RWPE2 (cell line): ENCODE data around the gene BRMS1.
A peak's percentile ranks its signal among the peaks of the same experiment; 100 is the strongest.

Source experiments
- ATAC-seq: fragments of 200-7000 bp; cut with Tn5 transposase; 3 replicates; pipeline ENCODE4 v1.9.1; 2021; ENCODE audit warnings: low read depth
- DNase-seq: peaks from one replicate; pipeline ENCODE4 v3.0.0-alpha.2; 2020; ENCODE audit warnings: low spot score
- H3K27ac ChIP-seq: fragments of 450-650 bp; 2 replicates; pipeline ENCODE4 v1.5.1; 2017; ENCODE audit warnings: mild to moderate bottlenecking; ENCODE audit not compliant: poor library complexity, severe bottlenecking
- H3K27me3 ChIP-seq: fragments of 250-450 bp; sonication (Bioruptor Pico); 2 replicates; pipeline ENCODE4 v1.5.1; 2021; ENCODE audit warnings: mild to moderate bottlenecking, moderate library complexity; ENCODE audit not compliant: insufficient read depth, poor library complexity, severe bottlenecking
- H3K36me3 ChIP-seq: fragments of 250-450 bp; sonication (Bioruptor Pico); 2 replicates; pipeline ENCODE4 v1.5.1; 2020; ENCODE audit warnings: low read depth, mild to moderate bottlenecking, moderate library complexity
- H3K4me1 ChIP-seq: fragments of 250-450 bp; sonication (Bioruptor Pico); 2 replicates; pipeline ENCODE4 v1.5.1; 2021; ENCODE audit warnings: mild to moderate bottlenecking, moderate library complexity; ENCODE audit not compliant: insufficient read depth, poor library complexity, severe bottlenecking
- H3K4me3 ChIP-seq: fragments of 250-450 bp; sonication (Bioruptor Pico); 2 replicates; pipeline ENCODE4 v1.5.1; 2021; ENCODE audit warnings: mild to moderate bottlenecking, moderate library complexity; ENCODE audit not compliant: severe bottlenecking
- H3K9me3 ChIP-seq: fragments of 250-450 bp; sonication (Bioruptor Pico); 2 replicates; pipeline ENCODE4 v1.5.1; 2021; ENCODE audit warnings: mild to moderate bottlenecking, moderate library complexity; ENCODE audit not compliant: severe bottlenecking
- TF ChIP-seq, protein P1 (sequence below): fragments of 450-650 bp; IDR thresholded peaks from one replicate; pipeline ENCODE4 v1.5.1; 2017; ENCODE audit warnings: mild to moderate bottlenecking, moderate library complexity; ENCODE audit not compliant: poor library complexity, severe bottlenecking

Gene BRMS1

DNA sequence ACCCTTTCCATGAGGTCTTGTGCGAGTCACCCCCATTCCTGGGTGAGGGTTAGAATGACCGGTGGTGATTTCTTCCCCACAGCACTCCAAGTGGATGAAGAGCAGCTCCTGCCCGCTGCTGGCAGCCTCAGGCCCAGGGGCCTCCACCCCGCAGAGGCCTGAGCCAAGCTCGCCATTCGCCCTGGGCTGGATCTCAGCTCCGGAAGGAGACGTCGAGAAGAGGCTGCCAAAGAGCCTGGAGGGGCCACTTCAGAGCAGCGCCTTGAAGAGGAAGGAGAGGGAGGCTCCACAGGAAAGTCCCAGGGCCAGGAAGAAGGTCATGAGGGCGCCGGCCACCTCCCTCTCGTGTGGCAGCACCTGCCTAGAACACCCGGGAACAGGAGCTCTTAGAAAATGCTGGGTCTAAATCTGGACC, 18.3 kb upstream of the BRMS1 start:
- TF ChIP-seq, protein P1, sequence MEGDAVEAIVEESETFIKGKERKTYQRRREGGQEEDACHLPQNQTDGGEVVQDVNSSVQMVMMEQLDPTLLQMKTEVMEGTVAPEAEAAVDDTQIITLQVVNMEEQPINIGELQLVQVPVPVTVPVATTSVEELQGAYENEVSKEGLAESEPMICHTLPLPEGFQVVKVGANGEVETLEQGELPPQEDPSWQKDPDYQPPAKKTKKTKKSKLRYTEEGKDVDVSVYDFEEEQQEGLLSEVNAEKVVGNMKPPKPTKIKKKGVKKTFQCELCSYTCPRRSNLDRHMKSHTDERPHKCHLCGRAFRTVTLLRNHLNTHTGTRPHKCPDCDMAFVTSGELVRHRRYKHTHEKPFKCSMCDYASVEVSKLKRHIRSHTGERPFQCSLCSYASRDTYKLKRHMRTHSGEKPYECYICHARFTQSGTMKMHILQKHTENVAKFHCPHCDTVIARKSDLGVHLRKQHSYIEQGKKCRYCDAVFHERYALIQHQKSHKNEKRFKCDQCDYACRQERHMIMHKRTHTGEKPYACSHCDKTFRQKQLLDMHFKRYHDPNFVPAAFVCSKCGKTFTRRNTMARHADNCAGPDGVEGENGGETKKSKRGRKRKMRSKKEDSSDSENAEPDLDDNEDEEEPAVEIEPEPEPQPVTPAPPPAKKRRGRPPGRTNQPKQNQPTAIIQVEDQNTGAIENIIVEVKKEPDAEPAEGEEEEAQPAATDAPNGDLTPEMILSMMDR, result no peak
- no peaks in the 10 kb centered on the region for H3K9me3 ChIP-seq
- peaks cover 18% of the 10 kb centered on the region; the same call in 1 of the 2 replicates for H3K36me3 ChIP-seq
- no peaks in the 10 kb centered on the region for H3K27me3 ChIP-seq
- H3K4me3 ChIP-seq, result no peak overlapping the region
- DNase-seq, result no peak
- H3K27ac ChIP-seq, result no peak overlapping the region
- H3K4me1 ChIP-seq, result no peaks in the 10 kb centered on the region
- no peak for ATAC-seq

DNA sequence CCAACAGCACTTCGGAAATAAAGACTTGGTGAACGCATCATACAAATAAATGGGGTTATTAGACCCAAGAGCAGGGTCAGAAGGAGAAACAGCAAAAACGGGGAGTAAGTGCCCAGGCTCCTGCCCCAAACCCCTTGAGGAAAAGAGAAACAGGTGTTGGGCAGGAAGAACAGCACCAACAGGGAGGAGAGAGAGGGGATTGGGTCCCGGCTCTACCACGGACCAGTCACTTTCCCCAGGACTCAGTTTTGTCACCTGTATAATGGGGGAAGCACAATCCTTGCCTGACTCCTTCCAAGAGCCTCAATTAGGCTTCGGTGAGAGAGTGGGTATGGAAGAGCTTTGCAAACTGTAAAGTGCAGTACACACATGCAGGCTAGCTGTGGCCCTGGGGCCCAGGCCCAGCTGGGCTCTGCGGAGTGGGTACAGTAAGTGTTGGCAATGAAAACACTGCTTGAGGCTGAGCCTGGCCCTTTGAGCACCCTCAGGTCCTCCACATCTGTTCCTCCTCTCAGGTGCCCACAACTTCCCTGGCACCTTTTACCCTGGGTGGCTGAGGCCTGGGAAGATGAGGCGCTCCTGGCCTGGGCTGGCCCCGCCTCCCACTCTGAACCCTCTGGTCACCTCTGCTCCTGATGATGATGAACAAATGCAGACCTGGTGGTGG, 17.7 kb upstream of the BRMS1 start:
- ATAC-seq (no peak), DNase-seq (no peak)
- H3K4me1 ChIP-seq, result no peaks in the 10 kb centered on the region
- TF ChIP-seq, protein P1, result no peak
- H3K4me3 ChIP-seq, result no peak overlapping the region
- peaks cover 18% of the 10 kb centered on the region; the same call in 1 of the 2 replicates for H3K36me3 ChIP-seq
- H3K9me3 ChIP-seq, result no peaks in the 10 kb centered on the region
- no peak overlapping the region for H3K27ac ChIP-seq
- no peaks in the 10 kb centered on the region for H3K27me3 ChIP-seq

DNA sequence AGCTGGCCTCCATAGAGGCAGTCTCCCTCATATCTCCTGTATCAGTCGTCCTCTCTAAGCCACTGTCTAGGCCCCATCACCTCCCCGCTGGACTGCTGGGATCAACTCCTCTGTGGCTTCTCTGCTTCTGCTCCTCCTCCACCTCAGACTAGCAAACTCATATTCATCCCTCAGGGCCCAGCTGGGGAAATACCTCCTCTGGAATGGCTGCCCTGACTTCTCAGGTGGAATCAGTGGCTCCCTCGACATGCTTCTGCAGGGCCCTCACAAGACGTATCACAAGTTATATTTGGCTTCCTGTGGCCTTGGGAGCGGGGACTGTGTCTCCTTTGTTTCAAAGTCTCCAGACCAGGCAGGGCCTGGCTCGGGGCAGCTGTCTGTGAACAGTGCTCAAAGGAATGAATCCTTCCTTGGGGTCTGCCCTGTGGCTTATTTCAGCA, 16.6 kb upstream of the BRMS1 start:
- TF ChIP-seq, protein P1, result no peak
- DNase-seq (no peak), ATAC-seq (peak; percentile 5; the same call in 1 of the 3 replicates)
- H3K9me3 ChIP-seq, result no peaks in the 10 kb centered on the region
- H3K4me1 ChIP-seq, result no peaks in the 10 kb centered on the region
- H3K4me3 ChIP-seq, result no peak overlapping the region
- H3K27ac ChIP-seq, result no peak overlapping the region
- H3K27me3 ChIP-seq, result no peaks in the 10 kb centered on the region
- H3K36me3 ChIP-seq, result peaks cover 12% of the 10 kb centered on the region; the same call in 1 of the 2 replicates

DNA sequence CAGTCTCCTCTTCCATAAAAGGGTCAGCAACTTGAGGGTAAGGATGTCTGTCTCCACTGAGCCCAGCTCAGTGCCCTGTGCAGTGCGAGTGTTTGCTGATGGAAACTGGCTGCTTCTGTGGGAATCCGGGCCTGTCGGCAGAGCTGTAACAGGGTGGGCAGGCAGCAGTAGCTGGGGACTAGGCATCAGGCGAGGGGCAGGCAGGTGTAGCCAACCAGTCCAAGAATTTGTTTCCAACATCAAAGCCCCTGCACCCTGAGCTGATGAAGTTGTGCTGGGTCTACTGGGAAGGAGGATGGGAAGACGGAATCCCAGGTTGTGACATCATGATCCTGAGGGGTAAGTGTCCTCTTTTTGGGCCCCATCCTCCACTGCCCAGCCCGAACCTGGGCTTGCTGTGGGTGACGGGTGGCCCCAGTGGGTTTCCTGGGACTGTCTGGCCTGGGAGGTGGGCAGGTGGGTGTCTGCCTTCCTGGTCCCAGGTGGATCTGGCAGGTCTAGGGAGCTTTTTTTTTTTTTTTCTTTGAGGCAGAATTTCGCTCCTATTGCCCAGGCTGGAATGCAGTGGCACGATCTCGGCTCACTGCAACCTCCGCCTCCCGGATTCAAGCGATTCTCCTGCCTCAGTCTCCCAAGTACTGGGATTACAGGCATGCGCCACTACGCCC, 15.6 kb upstream of the BRMS1 start:
- no peak overlapping the region for H3K27ac ChIP-seq
- peaks cover 12% of the 10 kb centered on the region; the same call in 1 of the 2 replicates for H3K36me3 ChIP-seq
- H3K4me1 ChIP-seq, result no peaks in the 10 kb centered on the region
- DNase-seq, result no peak
- TF ChIP-seq, protein P1, result no peak
- no peaks in the 10 kb centered on the region for H3K27me3 ChIP-seq
- H3K9me3 ChIP-seq, result no peaks in the 10 kb centered on the region
- no peak overlapping the region for H3K4me3 ChIP-seq
- ATAC-seq, result no peak
